ENCODE results near the gene TNFAIP8. TPM values are rescaled to one million over a fixed set of nuclear protein-coding genes. Genes with fewer than 3 reads are reported as not detected.

Gene TNFAIP8
- total and polyA plus RNA-seq, 10 of the 15 experiments (the other 5 are each of a cell fraction or from before 2014, with no cell fraction given) = 124 to 324 (median 177) TPM

GRCh38 chr5:119418606-119419100, 62.8 kb downstream of the TNFAIP8 start (continued):
- TF ChIP-seq E2F8 (IDR thresholded peaks at IDR 0.05; ENCODE audit: low read depth, partially characterized antibody) (no peak), BHLHE40 (IDR thresholded peaks at IDR 0.05; ENCODE audit: borderline replicate concordance in 1 of 2, low read depth in 2 of 2, low read length in 1 of 2) (no peak), FOXK2 (IDR thresholded peaks at IDR 0.05) (no peak), WRNIP1 (IDR thresholded peaks at IDR 0.05; ENCODE audit: borderline replicate concordance, low read depth, low read length) (no peak), SRF (IDR thresholded peaks at IDR 0.05; ENCODE audit: low read depth in 2 of 2, low read length in 2 of 2) (no peak)

GRCh38 chr5:119420169-119420568, 64.3 kb downstream of the TNFAIP8 start:
- WGBS (ENCODE audit: insufficient coverage, insufficient replicate concordance, low lambda C conversion rate, missing lambda C conversion rate) = 36% methylated on average over 3 of the region's 3 CpGs
- Histone ChIP-seq H3K4me2 (ENCODE audit: control insufficient read depth, insufficient read depth) (no peak overlapping the region), H3K36me3 (ENCODE audit: control insufficient read depth in 2 of 2, insufficient read depth in 2 of 2, low read length in 1 of 2) (no peaks in the 10 kb centered on the region), H3K79me2 (ENCODE audit: control insufficient read depth, insufficient read depth, low read length) (no peaks in the 10 kb centered on the region), H3K4me3 (no peak overlapping the region), H4K20me1 (ENCODE audit: control insufficient read depth, insufficient read depth) (no peaks in the 10 kb centered on the region), H3K4me1 (ENCODE audit: control insufficient read depth, insufficient read depth, low read length) (peaks cover 8% of the 10 kb centered on the region; the same call in 1 of the 2 replicates), H3K9ac (ENCODE audit: control insufficient read depth, insufficient read depth, low read length) (no peak overlapping the region), H2AFZ (ENCODE audit: control insufficient read depth, low read depth, low read length) (no peak overlapping the region), H3K27me3 (replicated peaks in 1 of 2; ENCODE audit: control insufficient read depth in 2 of 2, insufficient read depth in 2 of 2, low read length in 1 of 2) (no peaks in the 10 kb centered on the region), H3K27ac (ENCODE audit: control insufficient read depth, insufficient read depth) (no peak overlapping the region), H3K9me3 (replicated peaks; ENCODE audit: control insufficient read depth, insufficient read depth, low read length) (no peaks in the 10 kb centered on the region; the same call in 1 of the 3 replicates)
- ChIA-PET POLR2A (no interaction called here), CTCF (interaction anchor here (1.1 to 5.5 kb wide), 2 partner anchors 8 to 15 kb away, joined by 5 to 30 read pairs; no protein-coding TSS in a partner anchor), SMC1A (ENCODE audit: uncharacterized antibody, unreplicated experiment) (no interaction called here), RAD21 (ENCODE audit: unreplicated experiment) (no interaction called here)
- intact Hi-C loops (cut with micrococcal nuclease; ENCODE audit: unreplicated experiment) (no loop called here), in situ Hi-C loops (cut with MboI) (no loop called here)
- DNase-seq (ENCODE audit: low read depth, low spot score) (no peak), ATAC-seq (no peak), FAIRE-seq (no peak)
- no TSS peak for BruUV-seq (replicated peaks)
- TF ChIP-seq RAD51 (IDR thresholded peaks at IDR 0.05) (no peak), STAT3 (IDR thresholded peaks at IDR 0.05; ENCODE audit: low read depth, low read length) (no peak), ATF2 (IDR thresholded peaks at IDR 0.05; ENCODE audit: low read length) (no peak), ZBTB33 (IDR thresholded peaks at IDR 0.05) (no peak), NFYA (IDR thresholded peaks at IDR 0.05; ENCODE audit: borderline replicate concordance, low read depth, low read length) (no peak), ZNF384 (IDR thresholded peaks at IDR 0.05; ENCODE audit: borderline replicate concordance, low read depth, low read length) (no peak), RBBP5 (conservative IDR thresholded peaks at IDR 0.05) (no peak), RAD21 (IDR thresholded peaks at IDR 0.05; ENCODE audit: insufficient read depth, low read depth, low read length) (no peak), BRCA1 (IDR thresholded peaks at IDR 0.05; ENCODE audit: low read depth, low read length) (no peak), GABPA (IDR thresholded peaks at IDR 0.05; ENCODE audit: low read depth) (no peak), POLR2AphosphoS2 (IDR thresholded peaks at IDR 0.05; ENCODE audit: low read depth, low read length) (no peak), RUNX3 (IDR thresholded peaks at IDR 0.05; ENCODE audit: low read length) (no peak)

Data from GM12878 (cell line).